Fibroblast of skin of left biceps (primary cell): ENCODE data around the gene PPP1R36.
"Not testable (repeated sequence)": the region's sequence is repeated elsewhere in the genome, so short reads cannot be mapped to it uniquely, and the experiment has no call there.

Experiments
- DNase-seq, 2 experiments: peaks; one replicate each; pipeline ENCODE4 v3.0.0-alpha.2; 2013; ENCODE audit warnings: low read depth in 2 of 2

The PPP1R36 gene

GRCh38 chr14:64549791-64550620 is at the start of gene PPP1R36:
Gene PPP1R36 (plus strand): TSS chr14:64549961. CDS start chr14:64549998, 37 bp downstream.
- no peak for DNase-seq

- DNase-seq, result no peak
Observed at GRCh38 chr14:64500088-64500487, 49.7 kb upstream of the PPP1R36 start.

- peak in 1 of 2 experiments; percentile 15 for DNase-seq
Observed at GRCh38 chr14:64501411-64502171, 48.2 kb upstream of the PPP1R36 start.

DNA sequence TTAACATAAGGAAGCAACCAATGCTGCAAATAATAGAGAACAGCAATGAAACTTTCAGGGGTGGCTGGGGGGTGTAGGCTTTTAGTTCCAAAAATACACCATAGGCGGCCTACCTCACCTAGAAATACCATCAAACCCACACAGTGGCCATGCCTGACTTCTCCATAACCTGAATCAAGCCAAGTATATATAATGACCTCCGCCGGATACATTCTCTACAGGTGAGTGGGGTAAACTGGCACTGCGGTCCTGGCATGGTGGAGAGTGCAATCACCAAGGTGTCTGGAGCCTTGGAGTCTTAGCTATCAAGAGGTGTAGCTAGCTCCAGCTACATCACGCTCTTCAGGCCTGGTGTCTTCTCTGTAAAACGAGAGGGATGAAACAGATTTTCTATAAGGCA is 47.3 kb upstream of the PPP1R36 start:
- no peak for DNase-seq

- no peak for DNase-seq
Observed at GRCh38 chr14:64502887-64503433, 46.8 kb upstream of the PPP1R36 start.

GRCh38 chr14:64503434-64504309 is 46.1 kb upstream of the PPP1R36 start, which contains the start of gene ZBTB25:
Gene ZBTB25 (minus strand): TSS chr14:64503838. CDS start chr14:64490533, 13,305 bp downstream.
- DNase-seq, result peak; percentile 88 to 91

- DNase-seq, result peak; percentile 58 to 63
Observed at GRCh38 chr14:64504310-64504896, 45.4 kb upstream of the PPP1R36 start, which contains the start of gene ZBTB1. Gene ZBTB1 (plus strand): TSS chr14:64504770. CDS start chr14:64521505, 16,735 bp downstream.

- peak; percentile 72 to 74 for DNase-seq
Observed at GRCh38 chr14:64504897-64505794, 44.6 kb upstream of the PPP1R36 start.

DNA sequence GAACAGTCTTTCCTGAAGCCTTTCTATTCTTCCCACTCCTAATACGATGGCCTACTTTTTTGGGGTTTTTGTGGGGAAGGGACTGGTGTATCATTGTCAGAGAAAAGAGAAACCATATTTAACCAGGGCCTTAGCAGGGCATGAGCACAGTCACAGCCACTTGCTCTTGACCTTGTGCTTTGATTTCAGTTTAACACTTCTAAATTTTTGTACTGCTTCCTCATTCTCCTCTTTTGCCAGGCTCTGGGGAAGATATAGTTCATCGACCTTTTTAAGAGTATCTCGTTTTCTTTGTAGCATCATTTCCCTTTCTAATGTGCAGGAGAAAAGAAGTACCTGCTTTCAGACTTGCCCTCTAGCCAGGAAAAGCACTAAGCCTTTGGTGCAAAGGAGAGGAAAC is 43.0 kb upstream of the PPP1R36 start:
- DNase-seq, result no peak

DNA sequence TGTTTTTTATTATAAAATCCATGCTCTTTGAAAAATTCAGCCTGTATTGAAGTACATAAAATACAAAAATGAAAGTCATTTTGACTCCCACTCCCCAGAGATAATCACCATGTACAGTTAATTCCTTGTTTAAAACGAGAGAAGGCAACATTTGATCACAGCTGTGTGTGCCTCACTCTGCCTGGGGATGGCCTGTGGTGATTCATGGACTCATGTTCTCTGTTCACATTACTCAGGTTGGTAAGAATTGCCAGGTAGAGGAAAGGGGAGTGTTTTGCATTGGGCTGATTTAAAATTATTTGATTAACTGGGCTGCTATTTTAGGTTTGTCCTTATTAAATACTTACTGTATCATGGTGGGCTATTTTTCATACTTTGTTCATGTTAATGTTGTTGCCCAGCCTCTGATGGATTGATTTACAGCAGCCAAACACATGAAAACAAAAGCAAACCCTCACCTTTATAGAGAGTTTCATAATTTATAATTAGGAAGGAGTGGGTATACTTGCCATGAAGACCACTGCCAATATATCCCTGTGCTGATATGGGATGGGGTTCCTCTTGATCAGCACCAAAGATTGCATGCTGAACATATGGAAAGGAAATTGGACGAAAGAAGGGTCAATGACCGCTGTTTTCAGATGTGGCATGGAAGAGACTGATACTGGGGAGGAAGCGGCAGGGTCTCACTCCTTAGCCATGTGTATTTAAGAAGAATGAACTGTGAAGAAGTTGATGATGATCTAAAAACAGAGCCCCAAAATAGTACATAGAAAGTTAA is 42.2 kb upstream of the PPP1R36 start:
- DNase-seq, result no peak

DNA sequence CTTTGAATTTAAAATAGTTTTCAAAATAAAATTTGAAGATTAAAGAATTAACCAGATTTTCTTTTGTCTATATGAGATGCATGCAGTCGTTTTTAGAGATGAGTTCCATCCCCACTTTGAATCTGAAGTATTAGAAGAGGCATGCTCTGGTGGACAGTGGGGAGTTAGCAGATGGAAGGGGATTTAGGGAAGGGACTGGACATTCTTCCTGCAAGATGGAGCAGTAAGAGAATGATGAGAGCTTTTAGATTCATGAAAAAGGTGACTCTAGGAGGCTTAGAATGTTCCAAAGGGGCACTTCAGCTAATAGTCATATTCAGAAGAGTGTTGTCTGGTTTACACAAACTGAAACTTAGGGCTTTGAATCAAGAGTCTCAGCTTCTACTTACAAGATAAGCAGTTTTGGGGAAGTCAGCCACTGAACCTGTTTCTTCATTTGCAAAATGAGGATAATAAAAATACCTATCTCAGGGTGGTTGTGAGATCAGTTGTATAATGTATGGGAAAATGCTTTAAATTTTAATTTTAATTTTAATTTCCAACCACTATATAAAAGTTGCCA is 41.5 kb upstream of the PPP1R36 start:
- DNase-seq, result no peak

DNA sequence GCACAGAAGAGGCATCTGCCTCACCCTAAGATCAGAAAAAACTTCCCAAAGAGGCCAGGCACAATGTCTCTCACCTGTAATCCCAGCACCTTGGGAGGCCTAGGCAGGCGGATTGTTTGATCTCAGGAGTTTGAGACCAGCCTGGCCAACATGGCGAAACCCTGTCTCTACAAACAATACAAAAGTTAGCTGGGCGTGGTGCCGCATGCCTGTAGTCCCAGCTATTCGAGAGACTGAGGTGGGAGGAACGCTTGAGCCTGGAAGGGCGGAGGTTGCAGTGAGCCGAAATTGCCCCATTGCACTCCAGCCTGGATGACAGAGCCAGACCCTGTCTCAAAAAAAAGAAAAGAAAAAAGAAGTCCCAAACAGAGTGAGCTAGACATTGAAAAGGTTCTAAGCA is 40.7 kb upstream of the PPP1R36 start:
- DNase-seq, result no peak

DNA sequence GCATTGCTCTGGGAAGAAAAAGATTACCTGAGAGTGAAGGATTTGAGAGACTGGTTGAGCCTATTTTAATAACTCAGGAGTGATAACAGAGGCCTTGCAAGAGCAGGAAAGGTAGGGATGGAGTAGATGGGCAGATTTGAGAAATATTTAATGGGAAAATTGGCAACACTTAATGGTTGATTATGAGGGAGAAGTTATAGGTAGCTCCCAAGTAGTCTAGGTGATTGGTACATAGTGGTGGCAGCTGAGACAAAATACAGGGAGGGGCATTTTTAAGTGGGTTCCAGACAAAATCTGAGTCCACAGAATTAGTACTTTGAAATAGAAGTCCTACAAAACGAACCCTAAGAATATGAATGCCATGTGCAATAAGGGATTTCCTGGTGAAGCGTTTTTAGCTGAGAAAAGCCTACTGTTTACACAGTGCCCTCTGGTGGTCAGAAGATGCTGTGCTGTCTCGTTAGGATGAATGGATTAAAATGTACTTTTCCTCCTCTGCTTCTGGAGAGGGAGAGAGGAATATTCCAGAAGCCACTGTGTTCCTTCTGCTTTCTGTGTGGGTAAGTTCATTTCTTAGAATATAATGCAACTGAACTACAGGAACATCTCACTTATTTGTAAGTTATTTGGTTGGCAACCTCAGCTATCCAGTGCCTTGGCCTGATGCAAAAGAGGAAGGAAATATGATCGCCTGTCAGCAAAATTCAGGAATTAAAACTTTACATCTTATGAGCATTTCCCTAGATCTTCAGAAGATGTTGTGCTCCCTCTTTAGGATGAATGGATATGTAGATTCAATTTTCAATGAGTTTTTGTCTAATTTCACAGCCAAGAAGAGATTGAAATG is 38.7 kb upstream of the PPP1R36 start:
- peak; percentile 21 to 28 for DNase-seq

DNA sequence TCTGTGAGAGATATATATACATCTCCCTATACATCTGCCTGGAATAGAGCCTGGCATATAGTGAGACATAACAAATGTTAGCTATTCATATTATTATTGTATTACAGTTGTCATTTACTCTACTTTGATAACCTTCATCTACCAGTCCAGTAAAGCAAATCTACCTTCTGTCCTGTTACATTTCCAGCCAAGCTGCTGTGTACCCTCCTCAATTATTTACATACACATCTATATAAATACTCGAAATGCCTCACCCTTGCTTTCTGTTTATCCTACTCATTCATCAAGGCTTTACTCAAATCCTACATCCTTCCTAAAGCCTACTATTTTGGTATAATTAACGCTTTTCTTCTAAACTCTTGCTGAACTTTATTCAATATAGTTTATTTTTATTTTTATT is 36.5 kb upstream of the PPP1R36 start:
- no peak for DNase-seq

DNA sequence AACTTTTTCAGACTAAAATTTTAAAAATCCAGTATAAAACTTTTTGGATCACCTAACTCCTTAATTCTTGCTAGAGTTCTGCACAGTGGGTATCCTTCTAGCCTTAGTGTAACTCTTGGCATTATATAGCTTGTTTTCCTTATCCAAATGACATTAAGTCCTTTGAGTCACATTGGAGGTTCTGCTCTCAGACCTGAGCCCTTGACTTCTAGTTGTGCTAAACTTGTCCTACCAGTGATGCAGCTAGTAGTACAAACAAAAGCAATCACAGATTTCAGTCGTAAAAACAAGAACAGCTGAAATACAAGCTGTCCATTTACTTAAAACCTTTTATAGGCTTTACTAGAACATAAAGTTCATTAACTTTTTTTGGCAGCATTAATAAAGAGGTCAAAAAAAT is 34.7 kb upstream of the PPP1R36 start:
- DNase-seq, result no peak

DNA sequence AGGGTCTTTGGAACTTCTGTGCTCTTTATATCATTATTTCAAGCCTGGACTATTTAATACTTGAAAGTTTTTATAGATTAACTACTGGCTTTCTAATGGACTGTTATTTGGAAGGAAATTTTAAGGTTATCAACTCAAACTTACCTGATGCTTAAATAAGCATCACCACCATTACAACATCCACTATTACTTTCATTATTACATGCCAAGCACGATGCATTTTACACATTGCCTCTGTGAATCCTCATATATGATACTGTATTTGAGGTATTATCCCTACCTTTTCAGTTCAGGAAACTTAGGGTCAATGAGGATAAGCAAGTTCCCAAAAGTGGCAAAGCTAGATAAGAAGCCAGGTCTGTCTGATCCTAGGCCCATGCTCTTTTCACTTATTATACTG is 32.8 kb upstream of the PPP1R36 start:
- no peak for DNase-seq

DNA sequence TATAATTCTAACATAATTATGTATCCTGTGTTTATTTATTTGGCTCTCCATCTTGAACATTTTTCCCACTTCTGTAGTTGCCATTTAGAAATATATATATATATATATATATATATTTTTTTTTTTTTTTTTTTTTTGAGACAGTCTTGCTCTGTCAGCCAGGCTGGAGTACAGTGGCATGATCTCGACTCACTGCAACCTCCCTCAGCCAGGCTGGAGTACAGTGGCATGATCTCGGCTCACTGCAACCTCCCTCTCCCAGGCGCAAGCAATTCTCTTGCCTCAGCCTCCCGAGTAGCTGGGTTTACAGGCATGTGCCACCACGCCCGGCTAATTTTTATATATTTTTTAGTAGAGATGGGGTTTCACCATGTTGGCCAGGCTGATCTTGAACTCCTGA is 32.1 kb upstream of the PPP1R36 start:
- DNase-seq, result not testable (repeated sequence)

GRCh38 chr14:64518229-64518628 is 31.5 kb upstream of the PPP1R36 start:
- DNase-seq, result no peak
